GM18951 (cell line): ENCODE results near the gene SPA17.

Experiments used
- POLR2A ChIP-seq: IDR thresholded peaks from 4 replicates; pipeline ENCODE4 v1.6.1; 2011; ENCODE audit warnings: mild to moderate bottlenecking; ENCODE audit not compliant: insufficient read length, insufficient read depth; ENCODE audit errors: extremely low read depth
- in situ Hi-C: fragments of 300-500 bp; cut with MboI; formaldehyde crosslinking; loops from one replicate; pipeline ENCODE4 v1.12.0; 2022; ENCODE audit warnings: low sequenced_read_pairs, mixed read lengths, inconsistent platforms; ENCODE audit not compliant: unreplicated experiment

The SPA17 gene

GRCh38 chr11:124673333-124674167, at the start of gene SPA17, which contains the start of gene SIAE:
Gene SPA17, plus strand, starts transcription at chr11:124673904. Its CDS starts 1,361 bp downstream, at chr11:124675265.
Gene SIAE, minus strand, starts transcription at chr11:124673739. Its CDS starts 31 bp downstream, at chr11:124673708.
- peak; percentile 77 for TF ChIP-seq POLR2A

DNA sequence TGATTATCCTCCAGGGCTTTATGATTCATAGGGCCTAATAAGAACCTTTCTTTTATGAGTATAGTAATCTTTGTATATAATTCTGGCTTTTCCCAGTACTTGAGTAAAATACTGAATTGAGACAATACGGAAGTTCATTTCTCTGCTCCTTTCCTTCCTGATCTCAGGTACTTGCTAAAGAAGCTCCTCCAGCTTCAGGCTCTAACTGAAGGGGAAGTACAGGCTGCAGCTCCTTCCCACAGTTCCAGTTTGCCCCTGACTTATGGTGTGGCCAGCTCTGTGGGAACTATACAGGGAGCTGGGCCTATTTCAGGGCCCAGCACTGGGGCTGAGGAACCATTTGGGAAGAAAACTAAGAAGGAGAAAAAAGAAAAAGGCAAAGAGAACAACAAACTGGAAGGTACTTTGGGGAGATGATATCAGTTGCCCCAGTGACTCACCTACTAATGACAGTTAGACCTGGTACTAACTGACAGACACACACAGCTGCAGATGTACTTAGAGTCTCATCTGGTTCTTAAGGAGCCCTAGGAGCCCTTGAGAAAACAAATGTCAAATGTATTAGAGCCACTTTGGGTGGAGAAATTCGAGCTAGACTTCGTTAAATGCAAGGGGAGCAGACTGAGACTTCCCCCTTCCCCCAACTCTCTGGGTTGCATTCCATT, 48.1 kb upstream of the SPA17 start:
- in situ Hi-C loops: no loop called here
- no peak for TF ChIP-seq POLR2A

More at GRCh38 chr11:124673333-124674167, at the start of gene SPA17, which contains the start of gene SIAE:
- in situ Hi-C loops: loop anchor here (10.0 kb wide), 1 partner anchor 91 kb away; the partner anchor contains the start of gene ESAM

DNA sequence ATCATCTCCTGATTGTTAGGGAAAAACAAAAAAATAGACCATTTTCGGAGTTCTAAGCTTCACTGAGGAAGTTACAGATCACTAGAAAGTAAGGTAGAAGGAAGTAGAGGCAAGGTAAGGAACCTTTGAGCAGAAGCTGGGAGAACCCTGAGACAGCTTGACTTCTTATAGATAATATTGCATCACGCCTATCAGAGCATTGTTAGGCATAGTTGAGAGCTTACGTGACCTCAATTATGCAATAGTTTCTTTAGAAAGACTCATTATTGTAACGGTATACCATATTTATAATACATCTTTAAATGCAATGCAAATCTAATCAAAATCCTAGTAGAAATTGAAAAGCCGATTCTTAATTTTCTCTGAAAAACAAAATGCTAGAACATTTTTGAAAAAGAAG, 46.2 kb upstream of the SPA17 start:
- in situ Hi-C loops: no loop called here
- no peak for TF ChIP-seq POLR2A

DNA sequence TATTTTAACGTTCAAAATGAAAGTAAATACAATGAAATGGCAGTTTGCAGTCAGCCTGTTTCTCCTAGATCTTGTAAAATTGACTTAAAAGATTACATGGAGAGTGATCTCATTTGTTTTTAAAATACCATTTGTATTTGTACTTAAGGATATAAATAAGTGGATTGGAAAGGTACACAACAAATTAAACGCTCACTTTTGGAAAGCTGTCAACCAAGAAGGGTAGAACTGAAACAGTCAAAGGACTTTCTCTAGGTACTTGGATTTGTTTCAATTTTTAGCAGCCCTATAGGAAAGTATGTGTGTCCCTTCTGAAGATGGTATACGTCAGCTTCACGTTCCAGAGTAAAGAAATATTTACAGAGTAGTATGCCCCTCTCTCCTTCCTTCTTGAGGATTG, 43.7 kb upstream of the SPA17 start:
- in situ Hi-C loops: no loop called here

DNA sequence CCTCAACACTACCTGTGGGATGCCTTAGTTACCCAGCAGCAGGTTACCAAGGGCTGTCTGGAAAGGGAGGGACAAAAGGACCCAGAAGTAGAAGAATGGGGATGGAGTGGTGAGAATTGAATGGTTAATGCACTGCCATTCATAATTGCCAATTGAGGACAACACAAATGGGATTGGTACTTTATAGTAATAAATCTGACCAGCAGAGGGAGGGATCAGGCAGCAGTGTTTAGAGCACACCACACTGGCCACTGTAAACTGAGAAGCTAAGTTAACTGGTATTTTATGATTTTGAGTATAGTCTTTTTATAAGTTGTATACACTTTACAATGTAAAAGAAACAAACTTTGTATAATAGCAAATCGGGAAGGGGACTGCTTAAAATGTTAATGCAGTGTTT, 40.3 kb upstream of the SPA17 start:
- TF ChIP-seq POLR2A: no peak
- in situ Hi-C loops: no loop called here

More for the DNA sequence above, 43.7 kb upstream of the SPA17 start:
- no peak for TF ChIP-seq POLR2A

GRCh38 chr11:124635932-124636331, 37.8 kb upstream of the SPA17 start:
- in situ Hi-C loops: no loop called here
- no peak for TF ChIP-seq POLR2A

GRCh38 chr11:124638500-124638899, 35.2 kb upstream of the SPA17 start:
- in situ Hi-C loops: no loop called here

GRCh38 chr11:124639186-124639585, 34.5 kb upstream of the SPA17 start:
- in situ Hi-C loops: no loop called here

More at GRCh38 chr11:124638500-124638899, 35.2 kb upstream of the SPA17 start:
- no peak for TF ChIP-seq POLR2A

GRCh38 chr11:124640666-124641065, 33.0 kb upstream of the SPA17 start:
- no peak for TF ChIP-seq POLR2A
- in situ Hi-C loops: no loop called here

More at GRCh38 chr11:124639186-124639585, 34.5 kb upstream of the SPA17 start:
- no peak for TF ChIP-seq POLR2A

DNA sequence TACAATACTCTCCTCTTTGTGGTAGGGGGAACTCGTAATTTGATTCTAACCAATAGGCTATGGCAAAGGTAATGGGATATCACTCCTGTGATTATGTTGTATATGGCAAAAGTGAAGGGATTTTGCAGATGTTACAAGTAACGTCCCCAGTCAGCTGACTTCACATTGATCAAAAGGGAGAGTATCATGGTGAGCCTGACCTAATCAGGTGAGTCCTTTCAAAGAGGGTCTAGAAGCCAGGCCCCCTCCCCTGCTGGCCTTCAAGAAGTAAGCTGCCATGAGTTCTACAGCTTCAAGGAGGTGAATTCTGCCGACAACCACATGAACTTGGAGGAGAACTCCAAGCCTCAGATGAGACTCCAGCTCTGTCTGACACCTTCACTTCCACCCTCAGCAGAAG, 31.1 kb upstream of the SPA17 start:
- in situ Hi-C loops: no loop called here
- no peak for TF ChIP-seq POLR2A

- in situ Hi-C loops: no loop called here
- no peak for TF ChIP-seq POLR2A
These were observed 30.6 kb upstream of the SPA17 start for GRCh38 chr11:124643042-124643604.

GRCh38 chr11:124643605-124644425, 29.9 kb upstream of the SPA17 start:
- in situ Hi-C loops: no loop called here
- no peak for TF ChIP-seq POLR2A
